ENCODE measurements around the gene UBE2H. TPM values are rescaled to one million over a fixed set of nuclear protein-coding genes. Genes with fewer than 3 reads are reported as not detected.

UBE2H gene
- total RNA-seq, 1 experiment from 2014 or later, result 58.0 TPM

- DNase-seq (ENCODE audit: low read depth, low spot score) (no peak), ATAC-seq (no peak)
- Histone ChIP-seq H3K4me1 (ENCODE audit: control insufficient read depth, insufficient read depth, low read length) (no peaks in the 10 kb centered on the region), H3K4me3 (ENCODE audit: low read depth in 2 of 2, low read length in 2 of 2) (no peak overlapping the region), H3K27me3 (ENCODE audit: control insufficient read depth, insufficient read depth, low read length) (no peaks in the 10 kb centered on the region), H3K9me3 (ENCODE audit: control insufficient read depth, insufficient read depth, low read depth, low read length) (no peaks in the 10 kb centered on the region), H3K36me3 (ENCODE audit: control insufficient read depth, insufficient read depth, low read length) (no peaks in the 10 kb centered on the region), H3K27ac (ENCODE audit: low read length) (no peak overlapping the region)
- in situ Hi-C loops (cut with HindIII; ENCODE audit: low pct_unique_long_range_greater_than_20kb, low sequenced_read_pairs), result no loop called here
- ChIA-PET POLR2A (no interaction called here), CTCF (interaction anchor here (0.5 kb wide), 1 partner anchor 157 kb away, joined by 4 read pairs; no protein-coding TSS in a partner anchor)
- TF ChIP-seq SIN3A (IDR thresholded peaks at IDR 0.05; ENCODE audit: borderline replicate concordance, insufficient read depth, low read depth, low read length), result no peak
- no peak for TF ChIP-seq TCF7L2 (IDR thresholded peaks at IDR 0.05; ENCODE audit: low read depth, low read length)
- no peak for TF ChIP-seq POLR2AphosphoS5 (IDR thresholded peaks at IDR 0.05; ENCODE audit: low read depth, low read length)
- no peak for TF ChIP-seq REST (IDR thresholded peaks at IDR 0.05; ENCODE audit: insufficient read depth in 1 of 2, low read depth in 2 of 2, low read length in 1 of 2)
- no peak for TF ChIP-seq CTCF (IDR thresholded peaks at IDR 0.05)
- BruUV-seq (replicated peaks), result no TSS peak
- intact Hi-C loops (cut with micrococcal nuclease; ENCODE audit: unreplicated experiment), result no loop called here
These were observed 148.5 kb downstream of the UBE2H start for GRCh38 chr7:129804111-129804889.

GRCh38 chr7:129803546-129804081 is 149.1 kb downstream of the UBE2H start:
- in situ Hi-C loops (cut with HindIII; ENCODE audit: low pct_unique_long_range_greater_than_20kb, low sequenced_read_pairs), result no loop called here
- BruUV-seq (replicated peaks), result no TSS peak

More at GRCh38 chr7:129803546-129804081, 149.1 kb downstream of the UBE2H start:
- Histone ChIP-seq H3K4me1 (ENCODE audit: control insufficient read depth, insufficient read depth, low read length) (no peaks in the 10 kb centered on the region), H3K4me3 (ENCODE audit: low read depth in 2 of 2, low read length in 2 of 2) (no peak overlapping the region), H3K27ac (ENCODE audit: low read length) (no peak overlapping the region), H3K9me3 (ENCODE audit: control insufficient read depth, insufficient read depth, low read depth, low read length) (no peaks in the 10 kb centered on the region), H3K27me3 (ENCODE audit: control insufficient read depth, insufficient read depth, low read length) (no peaks in the 10 kb centered on the region), H3K36me3 (ENCODE audit: control insufficient read depth, insufficient read depth, low read length) (no peaks in the 10 kb centered on the region)
- TF ChIP-seq REST (IDR thresholded peaks at IDR 0.05; ENCODE audit: insufficient read depth in 1 of 2, low read depth in 2 of 2, low read length in 1 of 2) (no peak), POLR2AphosphoS5 (IDR thresholded peaks at IDR 0.05; ENCODE audit: low read depth, low read length) (no peak), CTCF (IDR thresholded peaks at IDR 0.05) (no peak), TCF7L2 (IDR thresholded peaks at IDR 0.05; ENCODE audit: low read depth, low read length) (no peak), SIN3A (IDR thresholded peaks at IDR 0.05; ENCODE audit: borderline replicate concordance, insufficient read depth, low read depth, low read length) (no peak)
- ChIA-PET POLR2A (no interaction called here), CTCF (no interaction called here)
- ATAC-seq, result no peak
- no peak for DNase-seq (ENCODE audit: low read depth, low spot score)
- intact Hi-C loops (cut with micrococcal nuclease; ENCODE audit: unreplicated experiment), result no loop called here

Measured in Panc1 (cell line).